CD14-positive monocyte (primary cell): ENCODE measurements around the gene NABP1. TPM values are rescaled to one million over a fixed set of nuclear protein-coding genes. Genes with fewer than 3 reads are reported as not detected.

ENCODE experiments used
- DNase-seq, 3 donors: peaks; one replicate each; pipeline ENCODE4 v3.0.0-alpha.2; 2011 to 2022
- H2AFZ ChIP-seq: 2 replicates; pipeline ENCODE4 v1.6.0; 2012; ENCODE audit warnings: mild to moderate bottlenecking, low read depth, low read length, inconsistent platforms; ENCODE audit not compliant: insufficient read depth, poor library complexity, severe bottlenecking
- H3K27ac ChIP-seq, 2 donors: 1 replicate in 1 of 2; 2 replicates in 1 of 2; pipeline ENCODE4 v1.5.1; 2012 to 2013; ENCODE audit warnings: low read length in 2 of 2, control low read depth in 1 of 2, inconsistent platforms in 1 of 2, low read depth in 1 of 2, mild to moderate bottlenecking in 1 of 2
- H3K27me3 ChIP-seq, 2 donors: one replicate each; pipeline versions ENCODE4 v1.6.0 to v1.6.1; 2011 to 2013; ENCODE audit warnings: low read length in 2 of 2; ENCODE audit not compliant: control insufficient read depth in 2 of 2, insufficient read depth in 2 of 2
- H3K36me3 ChIP-seq, 2 donors: replicated peaks in 1 of 2; 1 replicate in 1 of 2; 2 replicates in 1 of 2; pipeline versions ENCODE4 v1.5.1 to v1.6.1; 2012 to 2013; ENCODE audit warnings: low read length in 2 of 2, control low read depth in 1 of 2, inconsistent platforms in 1 of 2, mild to moderate bottlenecking in 1 of 2; ENCODE audit not compliant: insufficient read depth in 2 of 2, control insufficient read depth in 1 of 2
- H3K4me1 ChIP-seq, 2 donors: 1 replicate in 1 of 2; 2 replicates in 1 of 2; pipeline versions ENCODE4 v1.5.1 to v1.6.1; 2012 to 2013; ENCODE audit warnings: low read length in 2 of 2, control low read depth in 1 of 2, inconsistent platforms in 1 of 2, mild to moderate bottlenecking in 1 of 2, moderate library complexity in 1 of 2; ENCODE audit not compliant: insufficient read depth in 2 of 2, control insufficient read depth in 1 of 2
- H3K4me2 ChIP-seq: replicated peaks from 2 replicates; pipeline ENCODE3; 2012; ENCODE audit warnings: low read length, moderate library complexity, mild to moderate bottlenecking; ENCODE audit not compliant: poor library complexity, severe bottlenecking; ENCODE audit errors: extremely low read depth
- H3K4me3 ChIP-seq, 3 experiments: fragments of 200-600 bp in 1 of 3; sonication (generic) in 1 of 3; replicated peaks in 1 of 3; 1 replicate in 2 of 3; 2 replicates in 1 of 3; pipeline ENCODE4 v1.5.1; 2011 to 2013; ENCODE audit warnings: low read length in 3 of 3, mild to moderate bottlenecking in 3 of 3, control low read depth in 2 of 3, low read depth in 2 of 3, inconsistent platforms in 1 of 3, moderate library complexity in 1 of 3
- H3K79me2 ChIP-seq: 2 replicates; pipeline ENCODE4 v1.6.0; 2012; ENCODE audit warnings: mild to moderate bottlenecking, control low read depth, inconsistent platforms, low read length, moderate library complexity; ENCODE audit not compliant: insufficient read depth
- H3K9ac ChIP-seq: 2 replicates; pipeline ENCODE4 v1.6.0; 2017; ENCODE audit warnings: low read length, mild to moderate bottlenecking; ENCODE audit not compliant: insufficient read depth, poor library complexity, severe bottlenecking
- H3K9me3 ChIP-seq, 2 donors: replicated peaks in 1 of 2; 1 replicate in 1 of 2; 2 replicates in 1 of 2; pipeline versions ENCODE4 v1.5.1 to v1.6.1; 2012 to 2013; ENCODE audit warnings: low read length in 2 of 2, control low read depth in 1 of 2; ENCODE audit not compliant: control insufficient read depth in 1 of 2, insufficient read depth in 1 of 2
- H4K20me1 ChIP-seq: 2 replicates; pipeline ENCODE4 v1.6.0; 2012; ENCODE audit warnings: mild to moderate bottlenecking, low read length, control low read depth, moderate library complexity; ENCODE audit not compliant: insufficient read depth
- H3K27ac Mint-ChIP-seq, 7 donors: one replicate each; pipeline ENCODE4 v1.8.0; 2020; ENCODE audit warnings: mild to moderate bottlenecking in 7 of 7, mixed read lengths in 7 of 7, moderate library complexity in 6 of 7, inconsistent platforms in 2 of 7
- H3K27me3 Mint-ChIP-seq, 3 donors: one replicate each; pipeline ENCODE4 v1.8.0; 2021 to 2022; ENCODE audit warnings: low read depth in 3 of 3, mild to moderate bottlenecking in 3 of 3, mixed read lengths in 3 of 3, moderate library complexity in 3 of 3, inconsistent platforms in 1 of 3
- H3K36me3 Mint-ChIP-seq, 2 donors: one replicate each; pipeline ENCODE4 v1.8.0; 2020; ENCODE audit warnings: mixed read lengths in 2 of 2, inconsistent platforms in 1 of 2, mild to moderate bottlenecking in 1 of 2
- H3K4me1 Mint-ChIP-seq: one replicate; pipeline ENCODE4 v1.8.0; 2020; ENCODE audit warnings: mild to moderate bottlenecking, mixed read lengths
- H3K4me3 Mint-ChIP-seq, 2 donors: one replicate each; pipeline ENCODE4 v1.8.0; 2020; ENCODE audit warnings: mild to moderate bottlenecking in 2 of 2, mixed read lengths in 2 of 2, moderate library complexity in 1 of 2
- H3K9me3 Mint-ChIP-seq, 7 donors: one replicate each; pipeline ENCODE4 v1.8.0; 2020 to 2022; ENCODE audit warnings: mixed read lengths in 7 of 7, mild to moderate bottlenecking in 6 of 7, moderate library complexity in 6 of 7, inconsistent platforms in 2 of 7
- CTCF ChIP-seq: fragments of 200-600 bp; IDR thresholded peaks from one replicate; pipeline ENCODE4 v1.8.0; 2022; ENCODE audit warnings: antibody characterized with exemption, mild to moderate bottlenecking
- intact Hi-C, 2 donors: fragments of 100-400 bp; cut with micrococcal nuclease; formaldehyde crosslinking; loops; one replicate each; pipeline versions ENCODE4 v1.15.0 to v1.15.1; 2023
- polyA plus RNA-seq, 3 donors: library from polyadenylated mRNA; depleted of rRNA in 1 of 3; unstranded in 2 of 3; stranded (reverse) in 1 of 3; fragments of 300-500 nt in 2 of 3; fragments of >200 nt in 1 of 3; fragmentation: Illumina TruSeq in 2 of 3; gene quantifications; 1 replicate in 2 of 3; 2 replicates in 1 of 3; pipeline ENCODE4 v1.2.3, GENCODE V29; 2012 to 2021

NABP1 gene
- polyA plus RNA-seq, 3 donors: 8.0 to 20.7 (median 13.3) TPM

DNA sequence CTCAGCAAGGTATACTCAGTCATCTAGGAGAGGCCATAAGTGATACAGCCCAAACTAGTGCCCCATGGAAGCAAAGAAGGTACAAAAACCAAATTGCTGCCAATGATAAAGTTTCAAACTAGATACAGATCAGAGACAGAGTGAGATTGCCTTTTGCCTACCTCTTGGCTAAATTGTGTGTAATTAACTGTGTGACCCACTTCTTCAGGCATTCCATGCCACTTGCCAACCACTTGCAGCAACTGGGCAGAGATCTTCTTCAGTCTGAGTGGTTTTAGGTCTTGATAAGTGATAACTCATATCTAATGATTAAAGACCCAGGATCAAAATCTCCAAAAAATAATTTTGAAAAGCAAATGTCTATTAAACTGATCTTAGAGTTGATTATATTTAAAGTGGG, 21.1 kb upstream of the NABP1 start:
- H3K9ac ChIP-seq: no peak overlapping the region
- no peak overlapping the region for H3K4me2 ChIP-seq
- no peak for DNase-seq
- Mint-ChIP-seq H3K9me3 (peaks cover 0 to 3% (median 2%) of the 10 kb centered on the region in 7 donors), H3K27me3 (no peaks in the 10 kb centered on the region), H3K27ac (peak overlapping the region in 1 of 7 donors; percentile 81), H3K4me1 (peaks cover 8% of the 10 kb centered on the region), H3K4me3 (no peak overlapping the region), H3K36me3 (no peaks in the 10 kb centered on the region)
- H3K4me3 ChIP-seq: no peak overlapping the region
- TF ChIP-seq CTCF: no peak
- H3K4me1 ChIP-seq: peaks cover 3 to 8% of the 10 kb centered on the region in 2 donors
- H3K36me3 ChIP-seq: no peaks in the 10 kb centered on the region
- intact Hi-C loops: no loop called here
- no peak overlapping the region for H2AFZ ChIP-seq
- H3K27ac ChIP-seq: no peak overlapping the region
- H4K20me1 ChIP-seq: no peaks in the 10 kb centered on the region
- H3K79me2 ChIP-seq: no peaks in the 10 kb centered on the region
- no peaks in the 10 kb centered on the region for H3K27me3 ChIP-seq
- no peaks in the 10 kb centered on the region for H3K9me3 ChIP-seq

DNA sequence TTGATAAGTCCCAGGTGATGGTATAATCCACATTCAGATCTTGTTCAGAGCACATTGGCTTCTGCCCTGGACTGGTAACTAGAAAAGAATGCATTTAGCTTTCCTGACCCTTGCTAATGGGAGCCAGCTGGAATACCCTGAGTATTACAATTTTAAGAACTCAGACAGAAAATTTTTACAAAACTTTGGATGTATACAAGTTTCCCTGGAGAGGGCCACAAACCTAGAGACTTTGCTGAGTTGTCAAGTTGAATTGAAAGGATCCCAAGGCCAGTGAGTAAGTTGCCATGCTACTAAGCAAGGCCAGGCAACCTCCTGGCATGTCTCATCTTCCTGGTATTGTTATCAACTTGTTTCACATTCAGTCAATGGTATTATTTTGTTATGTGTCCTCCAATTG, 20.0 kb upstream of the NABP1 start:
- no peak overlapping the region for H3K9ac ChIP-seq
- DNase-seq: no peak
- Mint-ChIP-seq H3K4me3 (no peak overlapping the region), H3K36me3 (no peaks in the 10 kb centered on the region), H3K27me3 (no peaks in the 10 kb centered on the region), H3K4me1 (peaks cover 5% of the 10 kb centered on the region), H3K9me3 (peaks cover 0 to 3% (median 2%) of the 10 kb centered on the region in 7 donors), H3K27ac (no peak overlapping the region)
- H3K79me2 ChIP-seq: no peaks in the 10 kb centered on the region
- H2AFZ ChIP-seq: no peak overlapping the region
- H4K20me1 ChIP-seq: no peaks in the 10 kb centered on the region
- H3K4me1 ChIP-seq: peaks cover 3 to 8% of the 10 kb centered on the region in 2 donors
- H3K9me3 ChIP-seq: no peaks in the 10 kb centered on the region
- no peak overlapping the region for H3K27ac ChIP-seq
- intact Hi-C loops: no loop called here
- TF ChIP-seq CTCF: no peak
- H3K36me3 ChIP-seq: no peaks in the 10 kb centered on the region
- H3K4me2 ChIP-seq: no peak overlapping the region
- no peak overlapping the region for H3K4me3 ChIP-seq
- no peaks in the 10 kb centered on the region for H3K27me3 ChIP-seq
